IMR-90 (cell line): ENCODE data around the gene USP53. TPM values are rescaled to one million over a fixed set of nuclear protein-coding genes. Genes with fewer than 3 reads are reported as not detected.
A peak's percentile ranks its signal among the peaks of the same experiment; 100 is the strongest.

ENCODE experiments used
- ATAC-seq: fragments of 200-7000 bp; cut with Tn5 transposase; 2 replicates; pipeline ENCODE4 v1.9.1; 2020; ENCODE audit warnings: low read depth, mild to moderate bottlenecking, moderate library complexity
- BruUV-seq: library from RNA; stranded (reverse); fragments of 400-500 nt; replicated peaks from 2 replicates; lab custom pipeline; 2021; lab: Mats Ljungman, UMichigan
- CTCF ChIA-PET: fragments of 300-600 bp; formaldehyde crosslinking; extraction: SDS; loops from one replicate; lab custom pipeline; 2021; ENCODE audit warnings: antibody characterized with exemption; lab: Yijun Ruan, JAX
- POLR2A ChIA-PET: fragments of 300-600 bp; sonication (Branson Sonifier 250); formaldehyde crosslinking; loops from one replicate; lab custom pipeline; 2022; ENCODE audit warnings: antibody characterized with exemption; ENCODE audit not compliant: unreplicated experiment; lab: Charles Lee
- DNase-seq: peaks from one replicate; pipeline ENCODE4 v3.0.0; 2013
- H2AFZ ChIP-seq: replicated peaks from 2 replicates; pipeline ENCODE3; 2013; ENCODE audit warnings: low read length, mild to moderate bottlenecking; ENCODE audit not compliant: poor library complexity
- H2AK5ac ChIP-seq: 2 replicates; pipeline ENCODE4 v1.6.1; 2013; ENCODE audit warnings: low read depth, low read length, inconsistent platforms
- H2AK9ac ChIP-seq: replicated peaks from 2 replicates; pipeline ENCODE3; 2013; ENCODE audit warnings: mild to moderate bottlenecking, low read depth, low read length, moderate library complexity; ENCODE audit not compliant: poor library complexity
- H2BK120ac ChIP-seq: 2 replicates; pipeline ENCODE4 v1.6.1; 2013; ENCODE audit warnings: low read depth, low read length, inconsistent platforms
- H2BK15ac ChIP-seq: 3 replicates; pipeline ENCODE4 v1.6.1; 2013; ENCODE audit warnings: low read depth, low read length, inconsistent platforms
- H2BK20ac ChIP-seq: 2 replicates; pipeline ENCODE4 v1.6.1; 2013; ENCODE audit warnings: low read depth, mild to moderate bottlenecking, inconsistent platforms, low read length, moderate library complexity
- H2BK5ac ChIP-seq: 2 replicates; pipeline ENCODE4 v1.6.1; 2013; ENCODE audit warnings: mild to moderate bottlenecking, low read depth, low read length, inconsistent platforms; ENCODE audit not compliant: poor library complexity, severe bottlenecking
- H3K14ac ChIP-seq: replicated peaks from 2 replicates; pipeline ENCODE4 v1.6.1; 2013; ENCODE audit warnings: low read depth, low read length, inconsistent platforms
- H3K18ac ChIP-seq: 2 replicates; pipeline ENCODE4 v1.6.1; 2013; ENCODE audit warnings: low read depth, low read length, control low read depth
- H3K23ac ChIP-seq: 2 replicates; pipeline ENCODE4 v1.6.1; 2013; ENCODE audit warnings: low read depth, low read length, inconsistent platforms
- H3K27ac ChIP-seq: 2 replicates; pipeline ENCODE4 v1.5.1; 2013; ENCODE audit warnings: mild to moderate bottlenecking, control low read depth, low read length; ENCODE audit not compliant: insufficient read depth
- H3K27me3 ChIP-seq: 2 replicates; pipeline ENCODE4 v1.6.1; 2013; ENCODE audit warnings: low read length; ENCODE audit not compliant: control insufficient read depth, insufficient read depth
- H3K36me3 ChIP-seq: 2 replicates; pipeline ENCODE4 v1.6.1; 2013; ENCODE audit warnings: low read length, mixed read lengths; ENCODE audit not compliant: control insufficient read depth, insufficient read depth
- H3K4ac ChIP-seq: 2 replicates; pipeline ENCODE4 v1.6.1; 2013; ENCODE audit warnings: low read depth, low read length, inconsistent platforms
- H3K4me1 ChIP-seq: 2 replicates; pipeline ENCODE4 v1.6.1; 2013; ENCODE audit warnings: low read length, mixed read lengths; ENCODE audit not compliant: control insufficient read depth, insufficient read depth
- H3K4me2 ChIP-seq: 2 replicates; pipeline ENCODE4 v1.6.1; 2013; ENCODE audit warnings: low read depth, mild to moderate bottlenecking, control low read depth, low read length, moderate library complexity
- H3K4me3 ChIP-seq: 2 replicates; pipeline ENCODE4 v1.5.1; 2013; ENCODE audit warnings: low read depth, mild to moderate bottlenecking, control low read depth, low read length, moderate library complexity; ENCODE audit not compliant: insufficient read depth
- H3K56ac ChIP-seq: 2 replicates; pipeline ENCODE4 v1.6.1; 2013; ENCODE audit warnings: low read length, inconsistent platforms; ENCODE audit not compliant: insufficient read depth; ENCODE audit errors: extremely low read depth
- H3K79me1 ChIP-seq, 2 experiments: 2 replicates each; pipeline ENCODE4 v1.6.1; 2013; ENCODE audit warnings: low read length in 2 of 2, inconsistent platforms in 1 of 2, low read depth in 1 of 2
- H3K9ac ChIP-seq: 2 replicates; pipeline ENCODE4 v1.6.1; 2013; ENCODE audit warnings: low read depth, low read length, control low read depth
- H3K9me1 ChIP-seq: 2 replicates; pipeline ENCODE4 v1.6.1; 2013; ENCODE audit warnings: low read length, inconsistent platforms; ENCODE audit not compliant: insufficient read depth
- H3K9me3 ChIP-seq: 2 replicates; pipeline ENCODE4 v1.6.1; 2013; ENCODE audit warnings: low read length; ENCODE audit not compliant: control insufficient read depth, insufficient read depth
- H4K20me1 ChIP-seq: 2 replicates; pipeline ENCODE4 v1.6.1; 2013; ENCODE audit warnings: low read length, inconsistent platforms; ENCODE audit not compliant: insufficient read depth
- H4K5ac ChIP-seq: 2 replicates; pipeline ENCODE4 v1.6.1; 2013; ENCODE audit warnings: mild to moderate bottlenecking, low read depth, low read length, control low read depth
- H4K8ac ChIP-seq, 2 experiments: 2 replicates each; pipeline ENCODE4 v1.6.1; 2013; ENCODE audit warnings: low read depth in 2 of 2, low read length in 2 of 2, control low read depth in 1 of 2, inconsistent platforms in 1 of 2
- H4K91ac ChIP-seq: 2 replicates; pipeline ENCODE4 v1.6.1; 2013; ENCODE audit warnings: low read depth, low read length, inconsistent platforms; ENCODE audit not compliant: insufficient read depth
- CEBPB ChIP-seq: IDR thresholded peaks from 2 replicates; pipeline ENCODE4 v1.6.1; 2012; ENCODE audit warnings: low read depth, low read length, improper control_type of control experiment
- FOS ChIP-seq: fragments of 150-350 bp; IDR thresholded peaks from 2 replicates; pipeline ENCODE4 v1.6.1; 2016; ENCODE audit warnings: low read depth, low read length
- SMC3 ChIP-seq: fragments of 150-350 bp; IDR thresholded peaks from 2 replicates; pipeline ENCODE4 v1.6.1; 2016; ENCODE audit warnings: low read depth, mild to moderate bottlenecking, antibody characterized with exemption, low read length, moderate library complexity
- USF2 ChIP-seq: fragments of 150-350 bp; IDR thresholded peaks from 2 replicates; pipeline ENCODE4 v1.6.1; 2017; ENCODE audit warnings: mild to moderate bottlenecking, antibody characterized with exemption, low read length, low read depth
- WGBS, 2 experiments: methylation state at CpG; one replicate each; pipeline versions ENCODE4 v1.1.5 to v1.1.7; 2013; ENCODE audit warnings: missing lambda C conversion rate in 2 of 2; ENCODE audit not compliant: insufficient read length in 1 of 2; ENCODE audit errors: extremely low coverage in 2 of 2; 5-methylcytosine and 5-hydroxymethylcytosine counted together
- dilution Hi-C: fragments of 300-500 bp; cut with HindIII; formaldehyde crosslinking; loops from one replicate; pipeline ENCODE4 v1.14.3; 2018; ENCODE audit warnings: low sequenced_read_pairs; ENCODE audit not compliant: unreplicated experiment
- in situ Hi-C: fragments of 300-500 bp; cut with MboI; formaldehyde crosslinking; loops from 3 replicates; pipeline ENCODE4 v1.14.3; 2019; ENCODE audit warnings: low sequenced_read_pairs, inconsistent platforms, mixed read lengths
- intact Hi-C: fragments of 100-400 bp; cut with micrococcal nuclease; formaldehyde crosslinking; loops from 2 replicates; pipeline ENCODE4 v1.10.0; 2022
- polyA plus RNA-seq, 3 experiments: library from polyadenylated mRNA; depleted of rRNA; stranded (reverse); fragments of >200 nt; gene quantifications; 2 replicates each; pipeline ENCODE4 v1.2.3, GENCODE V29; 2012; ENCODE audit warnings: low replicate concordance in 1 of 3
- total RNA-seq: library from RNA; depleted of rRNA; stranded (reverse); fragments of >200 nt; gene quantifications from 2 replicates; pipeline ENCODE4 v1.2.3, GENCODE V29; 2012

Gene USP53
- total and polyA plus RNA-seq, 2 of the 4 experiments (the other 2 are of a cell fraction), result 11.2 to 24.0 TPM

- peak; percentile 68 for DNase-seq
- Histone ChIP-seq H4K20me1 (no peaks in the 10 kb centered on the region), H2BK15ac (peak overlapping the region; percentile 29; the same call in 1 of the 3 replicates), H3K18ac (no peak overlapping the region; the same call in 1 of the 2 replicates), H4K5ac (no peak overlapping the region; the same call in 1 of the 2 replicates), H3K9me3 (no peaks in the 10 kb centered on the region), H3K14ac (no peak overlapping the region; the same call in 1 of the 2 replicates), H2BK5ac (peak overlapping the region; percentile 80), H4K8ac (peak overlapping the region; percentile 4 to 89; a peak in 1 of 4 replicates), H3K4me1 (peaks cover 3% of the 10 kb centered on the region; the same call in 1 of the 2 replicates), H3K36me3 (no peaks in the 10 kb centered on the region), H3K4me2 (peak overlapping the region; percentile 83; the same call in 1 of the 2 replicates), H3K4me3 (no peak overlapping the region), H3K4ac (peak overlapping the region; percentile 34; the same call in 1 of the 2 replicates), H3K56ac (peak overlapping the region; percentile 7; the same call in 1 of the 2 replicates), H2AK5ac (peak overlapping the region; percentile 82), H3K9me1 (peaks cover 4% of the 10 kb centered on the region; the same call in 1 of the 2 replicates), H3K23ac (peak overlapping the region; percentile 52; the same call in 1 of the 2 replicates), H4K91ac (no peak overlapping the region), H3K27me3 (no peaks in the 10 kb centered on the region), H3K27ac (no peak overlapping the region), H3K79me1 (peaks cover 4 to 24% of the 10 kb centered on the region in 2 experiments; a peak in 3 of 4 replicates), H2BK120ac (peak overlapping the region; percentile 54; the same call in 1 of the 2 replicates), H2AFZ (no peak overlapping the region), H2AK9ac (no peak overlapping the region), H3K9ac (no peak overlapping the region), H2BK20ac (peak overlapping the region; percentile 46; the same call in 1 of the 2 replicates)
- ChIA-PET POLR2A (no interaction called here), CTCF (interaction anchor here (1.4 kb wide), 1 partner anchor 170 kb away, joined by 4 read pairs; no protein-coding TSS in a partner anchor)
- intact Hi-C loops, result no loop called here
- in situ Hi-C loops, result loop anchor here (10.0 kb wide), 3 partner anchors 106 to 226 kb away; no protein-coding TSS in a partner anchor
- no TSS peak for BruUV-seq
- dilution Hi-C loops, result no loop called here
- 83% methylated on average over 4 of the region's 4 CpGs; no CpG with 5 or more reads in 1 of the 2 experiments for WGBS, 2 experiments
- no peak for ATAC-seq
- TF ChIP-seq SMC3 (no peak), USF2 (no peak), CEBPB (peak; percentile 62; the same call in 1 of the 2 replicates), FOS (peak; percentile 45; the same call in 1 of the 2 replicates)
Observed at GRCh38 chr4:119210775-119211174, 1.7 kb upstream of the USP53 start.
